ENCODE data around the gene NDUFS1.
A peak's percentile ranks its signal among the peaks of the same experiment; 100 is the strongest.

Gene NDUFS1

DNA sequence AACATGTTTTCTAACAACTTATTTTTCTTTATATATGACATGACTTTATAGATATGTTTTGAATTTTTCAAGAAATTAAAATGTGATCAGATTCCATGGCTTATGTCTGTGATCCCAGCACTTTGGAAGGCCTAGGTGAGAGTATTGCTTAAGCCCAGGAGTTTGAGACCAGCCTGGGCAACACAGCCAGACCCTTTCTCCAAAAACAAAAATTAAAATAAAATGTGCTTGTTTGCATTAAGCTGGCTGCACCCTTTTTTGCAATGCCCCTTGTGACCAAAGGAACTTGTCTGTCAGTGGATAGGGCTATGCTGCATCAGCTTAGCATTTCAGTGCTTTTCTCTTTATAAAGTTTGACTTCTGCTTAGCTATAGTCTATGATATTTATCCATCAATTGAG is 71.0 kb downstream of the NDUFS1 start:
- no peak for TF ChIP-seq CTCF (conservative IDR thresholded peaks at IDR 0.05)
- H3K27ac ChIP-seq: peak overlapping the region; percentile 99

- TF ChIP-seq CTCF (conservative IDR thresholded peaks at IDR 0.05): no peak
- peak overlapping the region; percentile 99 for H3K27ac ChIP-seq
These were observed 72.4 kb downstream of the NDUFS1 start for GRCh38 chr2:206086716-206087350.

DNA sequence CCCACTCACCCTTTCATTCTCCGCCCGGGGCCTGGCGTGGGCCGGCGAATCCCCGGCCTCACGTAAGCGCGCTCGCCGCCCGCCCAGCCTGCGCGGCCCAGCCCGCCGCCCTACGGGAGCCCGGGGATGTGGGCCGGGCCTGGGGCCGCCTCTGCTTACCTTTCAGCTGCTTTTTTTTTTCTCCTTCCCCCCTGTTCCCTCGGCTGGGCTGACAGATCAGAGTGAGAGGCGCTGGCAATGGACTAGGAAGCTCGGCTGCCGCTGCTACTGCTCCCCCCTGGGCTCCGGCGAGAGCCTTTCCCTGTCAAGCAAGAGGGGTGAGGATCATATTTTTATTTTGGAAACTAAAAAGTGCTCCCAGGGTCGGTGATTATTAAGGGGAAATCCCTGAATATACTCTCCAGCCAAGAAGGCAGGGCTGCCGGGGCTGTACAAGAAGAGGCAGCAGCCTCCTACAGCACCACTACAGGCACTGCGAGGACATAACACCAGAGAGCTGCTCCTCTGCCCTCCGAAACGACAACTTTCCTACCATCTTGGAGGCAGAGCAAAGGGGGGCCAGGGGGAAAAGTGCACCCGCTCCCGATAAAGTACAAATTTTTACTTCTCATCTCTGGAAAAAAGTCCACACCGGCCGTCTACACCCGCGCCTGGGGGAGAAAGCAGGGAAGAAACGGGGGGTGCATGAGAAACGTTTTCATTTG is 73.3 kb downstream of the NDUFS1 start, which contains the start of gene INO80D:
INO80D (minus strand) TSS at position 433 of the 704 bp plus-strand sequence. CDS start 23,158 bp downstream, outside the sequence.
- H3K27ac ChIP-seq: peak within 1 kb of the TSS; percentile 99
- TF ChIP-seq CTCF (conservative IDR thresholded peaks at IDR 0.05): peak; percentile 62

DNA sequence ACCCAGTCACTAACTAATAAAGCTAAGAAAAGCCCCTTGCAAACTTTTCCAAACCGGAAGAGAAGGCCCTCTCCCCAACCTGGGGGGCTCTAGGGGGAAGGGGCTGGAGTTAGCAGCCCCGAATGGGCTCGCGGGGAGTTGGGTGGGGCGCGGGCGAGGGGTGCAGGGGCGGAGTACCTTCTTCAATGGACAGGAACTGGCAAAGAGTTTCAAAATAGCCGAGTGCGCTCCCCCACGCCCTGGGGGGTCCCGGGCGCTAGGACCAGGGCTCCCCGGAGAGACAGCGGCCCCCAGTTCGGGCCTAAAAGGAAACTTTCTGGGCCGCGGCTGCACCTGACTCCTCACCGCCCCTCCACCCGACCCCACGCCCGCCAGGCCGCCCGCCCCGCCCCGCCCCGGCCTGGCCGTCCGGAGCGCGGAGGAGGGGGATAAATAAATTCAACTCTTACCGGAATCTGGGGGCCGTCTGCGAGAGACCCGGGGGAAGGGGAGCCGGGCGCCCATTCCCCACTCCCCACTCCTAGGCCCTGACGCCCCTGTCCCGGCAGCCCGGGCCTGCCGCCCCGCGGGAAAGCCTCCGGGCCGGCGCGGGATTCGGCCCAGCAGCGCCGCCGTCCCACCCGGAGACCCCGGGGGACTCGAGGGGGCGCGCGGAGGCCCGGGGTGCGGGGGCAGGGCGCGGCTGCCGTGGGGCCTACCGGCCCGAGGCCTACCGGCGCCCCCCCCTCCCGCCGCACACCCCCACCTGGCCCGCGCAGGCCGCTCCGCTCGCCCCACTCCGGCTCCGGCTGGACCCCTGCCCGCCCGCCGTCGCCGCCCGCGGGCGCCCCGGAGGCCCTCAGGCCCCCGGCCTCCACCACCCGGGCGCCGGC is 74.1 kb downstream of the NDUFS1 start:
- TF ChIP-seq CTCF (conservative IDR thresholded peaks at IDR 0.05): no peak
- H3K27ac ChIP-seq: peak overlapping the region; percentile 99

DNA sequence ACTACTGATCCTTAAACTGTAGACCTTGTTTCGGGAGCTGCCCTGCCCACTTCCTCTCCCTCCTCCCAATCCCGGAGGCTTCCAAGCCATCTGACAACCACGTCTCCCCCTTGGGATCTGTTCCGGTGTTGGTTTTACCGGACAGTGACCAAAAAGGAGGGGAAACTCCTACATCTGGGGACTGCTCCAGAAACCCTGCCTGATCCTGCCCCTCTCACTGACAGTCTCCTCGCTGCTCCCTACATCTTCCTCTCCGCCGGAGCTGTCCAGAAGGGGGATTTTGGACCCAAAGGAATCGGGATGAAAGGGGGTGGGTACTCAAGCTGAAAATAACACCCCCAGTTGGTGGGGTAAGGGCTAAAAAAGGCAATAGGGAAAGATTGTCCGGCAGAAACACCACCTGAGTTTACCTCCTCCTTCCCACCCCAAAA is 74.8 kb downstream of the NDUFS1 start:
- TF ChIP-seq CTCF (conservative IDR thresholded peaks at IDR 0.05): no peak
- H3K27ac ChIP-seq: peak overlapping the region; percentile 99

GRCh38 chr2:206083602-206084438 is 75.4 kb downstream of the NDUFS1 start:
- no peak for TF ChIP-seq CTCF (conservative IDR thresholded peaks at IDR 0.05)
- peak overlapping the region; percentile 99 for H3K27ac ChIP-seq
